Stimulated activated effector memory CD8-positive, alpha-beta T cell treated with anti-CD3 and anti-CD28 coated beads, Interleukin-12 subunit alpha, Interleukin-12 subunit beta, amount 100 ng/mL, for 72 hours (primary cell): ENCODE measurements around the gene ACOT8.
"Not testable (repeated sequence)": the region's sequence is repeated elsewhere in the genome, so short reads cannot be mapped to it uniquely, and the experiment has no call there.

Experiments used
- ATAC-seq: fragments of 150-1000 bp; cut with Tn5 transposase; 2 replicates; pipeline ENCODE4 v1.10.0; 2021
- DNase-seq, 2 donors: peaks; one replicate each; pipeline ENCODE4 v3.0.0; 2021 to 2022; ENCODE audit warnings: low spot score in 2 of 2
- H3K27ac Mint-ChIP-seq: one replicate; pipeline ENCODE4 v1.8.0; 2022; ENCODE audit warnings: mild to moderate bottlenecking, mixed read lengths
- H3K36me3 Mint-ChIP-seq: one replicate; pipeline ENCODE4 v1.8.0; 2022; ENCODE audit warnings: mild to moderate bottlenecking, mixed read lengths
- H3K4me1 Mint-ChIP-seq: one replicate; pipeline ENCODE4 v1.8.0; 2022; ENCODE audit warnings: mixed read lengths
- H3K4me3 Mint-ChIP-seq: one replicate; pipeline ENCODE4 v1.8.0; 2022; ENCODE audit warnings: mild to moderate bottlenecking, mixed read lengths
- H3K9me3 Mint-ChIP-seq: one replicate; pipeline ENCODE4 v1.8.0; 2022; ENCODE audit warnings: mixed read lengths

ACOT8 gene

GRCh38 chr20:45892049-45892825 lies 35.0 kb upstream of the ACOT8 start:
- peak overlapping the region; percentile 94 for H3K27ac Mint-ChIP-seq
- no peaks in the 10 kb centered on the region for H3K9me3 Mint-ChIP-seq
- peaks cover 66% of the 10 kb centered on the region for H3K36me3 Mint-ChIP-seq
- H3K4me1 Mint-ChIP-seq, result peaks cover 41% of the 10 kb centered on the region
- no peak for DNase-seq
- no peak for ATAC-seq
- peak overlapping the region; percentile 89 for H3K4me3 Mint-ChIP-seq

GRCh38 chr20:45890985-45891983 lies 34.1 kb upstream of the ACOT8 start, which contains the start of the genes CTSA and NEURL2:
CTSA (plus strand) TSS chr20:45891335; CDS start chr20:45891569, 234 bp downstream.
NEURL2 (minus strand) TSS chr20:45891208; CDS start chr20:45890991, 217 bp downstream.
- Mint-ChIP-seq H3K36me3 (peaks cover 57% of the 10 kb centered on the region), H3K9me3 (no peaks in the 10 kb centered on the region), H3K4me3 (peak within 1 kb of the TSS; percentile 89), H3K4me1 (peaks cover 41% of the 10 kb centered on the region), H3K27ac (peak within 1 kb of the TSS; percentile 94)
- ATAC-seq, result peak; percentile 82
- peak; percentile 73 to 93 for DNase-seq

- Mint-ChIP-seq H3K4me1 (peaks cover 43% of the 10 kb centered on the region), H3K4me3 (peak overlapping the region; percentile 89), H3K36me3 (peaks cover 48% of the 10 kb centered on the region), H3K9me3 (no peaks in the 10 kb centered on the region), H3K27ac (peak overlapping the region; percentile 94)
- peak; percentile 4 for ATAC-seq
- DNase-seq, result peak; percentile 12 to 61
These were observed 33.1 kb upstream of the ACOT8 start for GRCh38 chr20:45890077-45890984.

GRCh38 chr20:45888681-45889080 lies 31.5 kb upstream of the ACOT8 start:
- Mint-ChIP-seq H3K36me3 (peaks cover 31% of the 10 kb centered on the region), H3K9me3 (no peaks in the 10 kb centered on the region), H3K4me3 (no peak overlapping the region), H3K27ac (no peak overlapping the region), H3K4me1 (peaks cover 47% of the 10 kb centered on the region)
- ATAC-seq, result no peak
- DNase-seq, result no peak

GRCh38 chr20:45887346-45887715 lies 30.1 kb upstream of the ACOT8 start, which contains the start of gene SPATA25:
SPATA25 (minus strand) TSS chr20:45887622; CDS start chr20:45887590, 32 bp downstream.
- no peak for DNase-seq
- no peak within 1 kb of the TSS for H3K4me3 Mint-ChIP-seq
- ATAC-seq, result no peak
- H3K9me3 Mint-ChIP-seq, result no peaks in the 10 kb centered on the region
- H3K27ac Mint-ChIP-seq, result no peak within 1 kb of the TSS
- peaks cover 24% of the 10 kb centered on the region for H3K36me3 Mint-ChIP-seq
- peaks cover 48% of the 10 kb centered on the region for H3K4me1 Mint-ChIP-seq

- no peaks in the 10 kb centered on the region for H3K9me3 Mint-ChIP-seq
- H3K36me3 Mint-ChIP-seq, result peaks cover 20% of the 10 kb centered on the region
- no peak overlapping the region for H3K27ac Mint-ChIP-seq
- peaks cover 48% of the 10 kb centered on the region for H3K4me1 Mint-ChIP-seq
- no peak for DNase-seq
- H3K4me3 Mint-ChIP-seq, result no peak overlapping the region
- no peak for ATAC-seq
These were observed 29.6 kb upstream of the ACOT8 start for GRCh38 chr20:45886590-45887345.

- Mint-ChIP-seq H3K27ac (peak overlapping the region; percentile 40), H3K4me3 (no peak overlapping the region), H3K4me1 (peaks cover 44% of the 10 kb centered on the region)
These were observed 25.9 kb upstream of the ACOT8 start for GRCh38 chr20:45883100-45883469.

GRCh38 chr20:45882469-45883099 lies 25.4 kb upstream of the ACOT8 start:
- H3K4me1 Mint-ChIP-seq, result peaks cover 44% of the 10 kb centered on the region

More at GRCh38 chr20:45883100-45883469, 25.9 kb upstream of the ACOT8 start:
- DNase-seq (no peak), ATAC-seq (no peak)
- no peaks in the 10 kb centered on the region for H3K9me3 Mint-ChIP-seq
- peaks cover 20% of the 10 kb centered on the region for H3K36me3 Mint-ChIP-seq

GRCh38 chr20:45880988-45881788 lies 24.0 kb upstream of the ACOT8 start, which contains the start of gene ZSWIM1:
ZSWIM1 (plus strand) TSS chr20:45881227; CDS start chr20:45882593, 1,366 bp downstream.
- H3K27ac Mint-ChIP-seq, result peak within 1 kb of the TSS; percentile 90
- ATAC-seq (peak; percentile 97), DNase-seq (peak; percentile 97 to 100)
- peak within 1 kb of the TSS; percentile 80 for H3K4me3 Mint-ChIP-seq
- no peaks in the 10 kb centered on the region for H3K9me3 Mint-ChIP-seq
- H3K4me1 Mint-ChIP-seq, result peaks cover 44% of the 10 kb centered on the region
- H3K36me3 Mint-ChIP-seq, result peaks cover 14% of the 10 kb centered on the region

More at GRCh38 chr20:45882469-45883099, 25.4 kb upstream of the ACOT8 start:
- Mint-ChIP-seq H3K36me3 (peaks cover 17% of the 10 kb centered on the region), H3K27ac (no peak overlapping the region), H3K9me3 (no peaks in the 10 kb centered on the region), H3K4me3 (peak overlapping the region; percentile 80)
- no peak for DNase-seq
- no peak for ATAC-seq

GRCh38 chr20:45878076-45878761 lies 21.0 kb upstream of the ACOT8 start:
- Mint-ChIP-seq H3K27ac (no peak overlapping the region), H3K4me3 (no peak overlapping the region), H3K36me3 (peaks cover 9% of the 10 kb centered on the region), H3K9me3 (no peaks in the 10 kb centered on the region), H3K4me1 (peaks cover 27% of the 10 kb centered on the region)
- DNase-seq, result no peak
- no peak for ATAC-seq

GRCh38 chr20:45874576-45874975 lies 17.4 kb upstream of the ACOT8 start:
- Mint-ChIP-seq H3K36me3 (no peaks in the 10 kb centered on the region), H3K4me1 (no peaks in the 10 kb centered on the region), H3K9me3 (no peaks in the 10 kb centered on the region), H3K27ac (no peak overlapping the region), H3K4me3 (no peak overlapping the region)
- ATAC-seq, result no peak
- no peak for DNase-seq

GRCh38 chr20:45874104-45874481 lies 16.9 kb upstream of the ACOT8 start:
- H3K9me3 Mint-ChIP-seq, H3K27ac Mint-ChIP-seq, ATAC-seq, H3K4me1 Mint-ChIP-seq, DNase-seq, H3K36me3 Mint-ChIP-seq, H3K4me3 Mint-ChIP-seq: not testable (repeated sequence)
